T-cell (primary cell): ENCODE results near the gene RER1. TPM values are rescaled to one million over a fixed set of nuclear protein-coding genes. Genes with fewer than 3 reads are reported as not detected.

Source experiments
- ATAC-seq, 4 experiments: fragments of 200-7000 bp in 3 of 4; fragments of 150-1000 bp in 1 of 4; cut with Tn5 transposase; replicated peaks in 1 of 4; 1 replicate in 3 of 4; 2 replicates in 1 of 4; pipeline ENCODE4 v1.10.0; 2021; ENCODE audit warnings: moderate library complexity in 3 of 4, mild to moderate bottlenecking in 2 of 4, moderate number of reproducible peaks in 1 of 4
- CTCF ChIA-PET, 2 donors: fragments of 300-600 bp; sonication (Branson Sonifier 250); formaldehyde crosslinking; loops; one replicate each; lab custom pipeline; 2022; ENCODE audit warnings: antibody characterized with exemption in 2 of 2; lab: Charles Lee
- POLR2A ChIA-PET, 2 donors: fragments of 300-600 bp; sonication (Branson Sonifier 250); formaldehyde crosslinking; loops; one replicate each; lab custom pipeline; 2022; ENCODE audit warnings: antibody characterized with exemption in 2 of 2; lab: Charles Lee
- DNase-seq, 35 experiments: peaks; one replicate each; pipeline versions ENCODE4 v3.0.0 to v3.0.0-alpha.2; 2013 to 2023
- H3K27ac ChIP-seq: one replicate; pipeline ENCODE4 v1.5.1; 2013; ENCODE audit warnings: low read length
- H3K27me3 ChIP-seq, 2 experiments: replicated peaks in 1 of 2; 1 replicate in 1 of 2; 2 replicates in 1 of 2; pipeline versions ENCODE4 v1.6.1 to v1.7.0; 2013; ENCODE audit warnings: low read length in 1 of 2, mixed read lengths in 1 of 2; ENCODE audit not compliant: control insufficient read depth in 2 of 2, insufficient read depth in 2 of 2; ENCODE audit errors: extremely low read depth in 1 of 2
- H3K36me3 ChIP-seq, 2 donors: 1 replicate in 1 of 2; 2 replicates in 1 of 2; pipeline versions ENCODE4 v1.6.1 to v1.7.0; 2013; ENCODE audit warnings: low read length in 1 of 2; ENCODE audit not compliant: control insufficient read depth in 2 of 2, insufficient read depth in 1 of 2; ENCODE audit errors: extremely low read depth in 1 of 2
- H3K4me1 ChIP-seq, 2 experiments: 1 replicate in 1 of 2; 2 replicates in 1 of 2; pipeline versions ENCODE4 v1.6.1 to v1.7.0; 2013; ENCODE audit warnings: low read length in 2 of 2, mixed read lengths in 1 of 2; ENCODE audit not compliant: insufficient read depth in 2 of 2, control insufficient read depth in 1 of 2; ENCODE audit errors: extremely low read depth in 1 of 2
- H3K4me3 ChIP-seq, 2 donors: 1 replicate in 1 of 2; 2 replicates in 1 of 2; pipeline versions ENCODE4 v1.5.1 to v1.7.0; 2013; ENCODE audit warnings: mild to moderate bottlenecking in 2 of 2, low read length in 1 of 2, moderate library complexity in 1 of 2; ENCODE audit not compliant: control insufficient read depth in 1 of 2; ENCODE audit errors: extremely low read depth in 1 of 2
- H3K9me3 ChIP-seq: 2 replicates; pipeline ENCODE4 v1.7.0; 2013
- H3K27ac Mint-ChIP-seq, 2 donors: one replicate each; pipeline ENCODE4 v1.8.0; 2020 to 2021; ENCODE audit warnings: mild to moderate bottlenecking in 2 of 2, mixed read lengths in 2 of 2
- H3K27me3 Mint-ChIP-seq, 2 donors: one replicate each; pipeline ENCODE4 v1.8.0; 2021 to 2022; ENCODE audit warnings: mixed read lengths in 2 of 2
- H3K36me3 Mint-ChIP-seq: one replicate; pipeline ENCODE4 v1.8.0; 2021; ENCODE audit warnings: mixed read lengths
- H3K4me1 Mint-ChIP-seq, 3 donors: one replicate each; pipeline ENCODE4 v1.8.0; 2020 to 2022; ENCODE audit warnings: mixed read lengths in 3 of 3, mild to moderate bottlenecking in 1 of 3
- H3K4me3 Mint-ChIP-seq, 3 donors: one replicate each; pipeline ENCODE4 v1.8.0; 2020 to 2022; ENCODE audit warnings: mild to moderate bottlenecking in 3 of 3, mixed read lengths in 3 of 3, moderate library complexity in 3 of 3
- H3K9me3 Mint-ChIP-seq, 3 donors: one replicate each; pipeline ENCODE4 v1.8.0; 2020 to 2022; ENCODE audit warnings: mixed read lengths in 3 of 3
- WGBS: methylation state at CpG from one replicate; pipeline ENCODE4 v1.1.5; 2013; ENCODE audit warnings: missing lambda C conversion rate; ENCODE audit not compliant: insufficient coverage; 5-methylcytosine and 5-hydroxymethylcytosine counted together
- total RNA-seq, 35 experiments: library from RNA in 6 of 35; stranded (reverse) in 6 of 35; fragments of 120-200 nt in 1 of 35; gene quantifications; one replicate each; pipeline versions ENCODE4 v1.2.1 to v1.2.4 and lab custom pipeline; 2013 to 2026

The RER1 gene
- total RNA-seq, 5 donors from 2014 or later (not counting 1 experiment from before 2014, with no cell fraction given) = 84.3 to 129 (median 125) TPM

DNA sequence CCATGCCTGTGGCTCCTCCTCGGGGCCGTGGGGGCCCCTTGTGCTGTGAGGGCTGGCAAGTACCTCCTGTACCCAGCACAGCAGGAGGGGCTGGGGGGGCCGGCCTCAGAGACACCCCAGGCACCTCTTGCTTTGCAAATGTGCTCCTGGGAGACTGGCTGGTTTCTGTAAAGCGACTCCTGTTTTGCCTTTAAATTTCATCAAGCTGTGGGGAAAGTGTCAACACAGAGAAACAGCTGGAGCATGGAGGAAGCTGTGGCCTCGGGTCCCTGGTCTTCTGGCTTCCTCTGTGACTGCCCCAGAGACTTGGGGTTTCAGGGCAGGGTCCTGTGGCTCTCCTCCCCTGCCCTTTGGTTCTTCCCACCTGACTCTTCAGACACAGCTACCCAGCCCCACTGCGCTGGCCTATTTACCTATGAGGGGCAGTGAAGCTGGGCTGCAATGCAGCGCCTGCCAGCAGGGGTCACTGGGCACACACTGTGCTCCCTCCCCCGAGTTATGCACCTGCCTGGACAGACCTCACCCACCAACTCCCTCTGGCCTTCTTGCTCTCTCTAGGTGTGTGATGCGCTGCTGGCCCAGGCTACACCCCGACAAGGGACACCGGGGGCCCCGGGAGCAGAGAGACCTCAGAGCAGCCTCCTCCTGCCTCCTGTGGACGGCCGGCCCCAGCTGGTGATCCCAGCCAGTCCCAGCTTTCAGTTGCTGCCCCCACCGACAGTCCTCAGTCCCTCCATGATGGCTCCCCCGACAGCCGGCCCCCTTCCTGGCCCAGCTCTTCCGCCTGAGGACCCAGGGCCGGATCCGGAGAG is 38.3 kb downstream of the RER1 start:
- POLR2A ChIA-PET = no interaction called here
- H3K27ac Mint-ChIP-seq = no peak overlapping the region

DNA sequence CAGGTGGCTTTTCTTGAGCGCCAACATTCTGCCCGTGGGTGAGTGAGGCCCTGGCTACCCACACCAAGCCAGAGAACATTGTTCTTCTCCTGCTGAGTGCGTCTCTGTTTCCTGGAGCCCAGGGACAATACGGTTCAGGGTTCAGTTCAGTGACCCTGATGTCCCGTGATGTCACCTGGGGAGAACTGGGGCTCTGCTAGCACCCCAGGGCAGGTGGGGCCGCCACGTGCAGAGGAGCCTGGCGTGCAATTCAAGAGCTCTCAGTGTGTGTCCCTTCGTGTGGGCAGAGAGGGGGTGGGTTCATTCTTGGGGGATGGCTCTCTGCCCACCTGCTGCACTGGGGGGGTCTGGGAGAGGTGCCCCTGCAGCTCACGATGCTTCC is 38.9 kb downstream of the RER1 start:
- CTCF ChIA-PET = no interaction called here
- Mint-ChIP-seq H3K27ac (no peak overlapping the region), H3K9me3 (no peaks in the 10 kb centered on the region), H3K36me3 (no peaks in the 10 kb centered on the region), H3K4me1 (no peaks in the 10 kb centered on the region), H3K27me3 (peaks cover 0 to 3% of the 10 kb centered on the region in 2 donors), H3K4me3 (no peak overlapping the region)
- Histone ChIP-seq H3K27ac (no peak overlapping the region), H3K4me3 (no peak overlapping the region), H3K4me1 (no peaks in the 10 kb centered on the region), H3K36me3 (no peaks in the 10 kb centered on the region), H3K9me3 (no peaks in the 10 kb centered on the region), H3K27me3 (peaks cover 0 to 37% of the 10 kb centered on the region in 2 experiments)
- ATAC-seq = no peak
- 84% methylated on average over 9 of the region's 10 CpGs for WGBS
- DNase-seq = no peak
- POLR2A ChIA-PET = no interaction called here

More for the DNA sequence above, 38.3 kb downstream of the RER1 start:
- H3K27me3 Mint-ChIP-seq = peaks cover 0 to 3% of the 10 kb centered on the region in 2 donors
- Histone ChIP-seq H3K4me3 (no peak overlapping the region), H3K36me3 (no peaks in the 10 kb centered on the region), H3K9me3 (no peaks in the 10 kb centered on the region), H3K27ac (no peak overlapping the region), H3K27me3 (peaks cover 0 to 37% of the 10 kb centered on the region in 2 experiments), H3K4me1 (no peaks in the 10 kb centered on the region)
- H3K36me3 Mint-ChIP-seq = no peaks in the 10 kb centered on the region
- DNase-seq (peak in 1 of 35 experiments; percentile 21), ATAC-seq (no peak)
- CTCF ChIA-PET = no interaction called here
- 70% methylated on average over 20 of the region's 20 CpGs for WGBS
- H3K9me3 Mint-ChIP-seq = no peaks in the 10 kb centered on the region
- H3K4me3 Mint-ChIP-seq = no peak overlapping the region
- H3K4me1 Mint-ChIP-seq = no peaks in the 10 kb centered on the region

DNA sequence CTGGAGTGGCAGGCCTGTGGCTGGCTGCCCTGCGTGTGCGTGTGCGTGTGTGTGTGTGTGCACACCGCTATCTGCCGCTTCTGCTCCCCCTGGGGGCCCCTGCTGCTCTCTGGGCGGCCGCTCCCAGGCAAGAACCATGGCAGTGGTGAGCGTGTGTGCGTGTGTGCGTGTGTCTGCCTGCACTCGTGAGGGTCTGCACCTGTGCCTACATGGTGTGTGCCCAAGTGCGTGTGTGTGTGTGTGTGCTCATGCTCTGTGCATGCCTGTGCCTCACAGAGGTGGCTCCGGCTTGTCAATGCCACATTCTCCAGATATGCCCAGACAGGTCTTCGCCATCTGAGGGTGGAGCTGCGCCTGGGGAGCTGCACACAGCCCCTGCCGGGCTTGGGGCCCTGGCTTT is 39.5 kb downstream of the RER1 start:
- no peak overlapping the region for H3K27ac Mint-ChIP-seq
- H3K27me3 ChIP-seq = peaks cover 0 to 37% of the 10 kb centered on the region in 2 experiments
- no peak overlapping the region for H3K4me3 ChIP-seq
- 66% methylated on average over 14 of the region's 16 CpGs for WGBS
- ATAC-seq (no peak), DNase-seq (no peak)
- H3K36me3 Mint-ChIP-seq = no peaks in the 10 kb centered on the region
- ChIA-PET POLR2A (no interaction called here), CTCF (no interaction called here)
- no peaks in the 10 kb centered on the region for H3K9me3 Mint-ChIP-seq
- H3K36me3 ChIP-seq = no peaks in the 10 kb centered on the region
- H3K27ac ChIP-seq = no peak overlapping the region
- H3K9me3 ChIP-seq = no peaks in the 10 kb centered on the region
- no peaks in the 10 kb centered on the region for H3K4me1 Mint-ChIP-seq
- H3K27me3 Mint-ChIP-seq = peaks cover 0 to 3% of the 10 kb centered on the region in 2 donors
- H3K4me3 Mint-ChIP-seq = no peak overlapping the region
- no peaks in the 10 kb centered on the region for H3K4me1 ChIP-seq

DNA sequence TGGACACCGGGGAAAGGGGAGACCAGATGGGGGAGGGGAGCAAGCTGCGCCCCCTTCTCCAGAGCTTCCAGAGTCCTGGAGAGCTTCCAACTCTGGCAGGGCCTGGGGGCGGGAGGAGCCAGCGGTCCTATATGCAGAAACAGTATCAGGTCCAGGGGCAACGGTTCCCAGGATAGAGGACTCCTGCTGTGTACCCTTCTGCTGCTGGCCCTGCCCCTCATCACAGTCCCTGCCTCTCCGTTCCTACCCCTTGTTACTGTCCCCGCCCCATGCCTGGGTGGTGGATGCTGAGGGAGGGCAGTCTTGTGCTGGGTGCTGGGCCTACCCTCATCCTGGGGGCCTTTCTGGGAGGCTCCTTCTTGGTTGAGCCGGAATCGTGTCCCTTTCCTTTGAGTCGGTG is 39.9 kb downstream of the RER1 start:
- Mint-ChIP-seq H3K36me3 (no peaks in the 10 kb centered on the region), H3K27me3 (peaks cover 0 to 3% of the 10 kb centered on the region in 2 donors), H3K27ac (no peak overlapping the region), H3K9me3 (no peaks in the 10 kb centered on the region), H3K4me3 (no peak overlapping the region), H3K4me1 (no peaks in the 10 kb centered on the region)
- 100% methylated on average over 4 of the region's 10 CpGs for WGBS
- H3K4me3 ChIP-seq = no peak overlapping the region
- DNase-seq (no peak), ATAC-seq (no peak)
- ChIA-PET CTCF (no interaction called here), POLR2A (no interaction called here)
- no peaks in the 10 kb centered on the region for H3K4me1 ChIP-seq
- no peaks in the 10 kb centered on the region for H3K36me3 ChIP-seq
- no peak overlapping the region for H3K27ac ChIP-seq
- no peaks in the 10 kb centered on the region for H3K9me3 ChIP-seq
- H3K27me3 ChIP-seq = peaks cover 0 to 37% of the 10 kb centered on the region in 2 experiments

DNA sequence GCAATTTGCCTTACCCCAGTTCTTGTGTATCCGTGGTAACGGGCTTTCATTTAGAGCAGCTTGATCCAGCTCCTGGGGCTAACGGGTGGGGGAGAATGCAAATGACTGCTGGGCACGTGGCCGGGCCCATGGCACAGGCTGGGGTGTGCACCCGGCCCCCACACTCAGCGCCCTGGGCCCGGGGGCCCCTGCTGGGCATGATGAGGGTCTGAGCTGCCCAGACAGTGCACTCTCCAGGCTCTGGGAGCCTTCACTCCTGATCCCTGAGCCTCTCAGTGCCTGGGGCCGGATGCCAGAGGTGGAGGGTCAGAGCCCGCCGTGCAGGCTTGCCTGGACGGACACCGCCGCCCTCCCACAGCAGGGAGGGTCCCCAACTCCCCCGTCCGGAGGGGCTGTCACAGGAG is 40.8 kb downstream of the RER1 start:
- Histone ChIP-seq H3K9me3 (no peaks in the 10 kb centered on the region), H3K4me3 (no peak overlapping the region), H3K4me1 (no peaks in the 10 kb centered on the region), H3K27ac (no peak overlapping the region), H3K36me3 (no peaks in the 10 kb centered on the region), H3K27me3 (peaks cover 0 to 33% of the 10 kb centered on the region in 2 experiments)
- Mint-ChIP-seq H3K27me3 (peaks cover 0 to 3% of the 10 kb centered on the region in 2 donors), H3K4me3 (no peak overlapping the region), H3K27ac (no peak overlapping the region), H3K36me3 (peaks cover under 1% of the 10 kb centered on the region), H3K4me1 (no peaks in the 10 kb centered on the region), H3K9me3 (no peaks in the 10 kb centered on the region)
- 81% methylated on average over 11 of the region's 16 CpGs for WGBS
- ChIA-PET POLR2A (no interaction called here), CTCF (no interaction called here)
- no peak for DNase-seq
- no peak for ATAC-seq

DNA sequence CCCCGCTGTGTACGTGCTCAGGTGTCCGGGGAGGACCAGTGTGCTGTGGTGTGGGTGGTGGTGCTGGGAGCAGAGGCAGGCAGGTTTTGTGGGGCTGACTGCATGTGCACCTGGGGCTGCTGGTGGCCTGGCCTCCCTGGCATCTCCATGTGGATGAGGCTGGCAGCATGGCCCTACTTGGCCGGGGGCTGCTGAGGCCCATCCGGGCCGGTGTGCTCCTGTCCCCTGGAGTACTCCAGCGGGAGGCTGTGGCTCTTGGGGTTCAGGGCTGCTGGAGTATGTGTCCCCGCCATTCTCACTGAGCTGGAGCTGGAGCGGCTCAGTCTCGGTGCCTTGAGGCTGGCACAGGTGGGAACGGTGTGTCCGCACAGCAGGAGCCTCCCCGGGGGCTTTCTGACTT is 41.6 kb downstream of the RER1 start:
- H3K4me3 ChIP-seq = no peak overlapping the region
- ATAC-seq (no peak), DNase-seq (no peak)
- ChIA-PET POLR2A (no interaction called here), CTCF (no interaction called here)
- Mint-ChIP-seq H3K9me3 (no peaks in the 10 kb centered on the region), H3K4me1 (no peaks in the 10 kb centered on the region), H3K27ac (no peak overlapping the region), H3K4me3 (no peak overlapping the region), H3K36me3 (peaks cover 3% of the 10 kb centered on the region), H3K27me3 (peaks cover 0 to 3% of the 10 kb centered on the region in 2 donors)
- H3K4me1 ChIP-seq = no peaks in the 10 kb centered on the region
- no peaks in the 10 kb centered on the region for H3K9me3 ChIP-seq
- H3K27ac ChIP-seq = no peak overlapping the region
- no peaks in the 10 kb centered on the region for H3K36me3 ChIP-seq
- H3K27me3 ChIP-seq = peaks cover 0 to 27% of the 10 kb centered on the region in 2 experiments
- WGBS = 93% methylated on average over 11 of the region's 13 CpGs
